Eye (tissue), 1 donor: Measurements from ENCODE around the gene HPCAL4.

Source experiments
- DNase-seq: peaks from one replicate; pipeline ENCODE4 v3.0.0-alpha.2; 2015

Gene HPCAL4

DNA sequence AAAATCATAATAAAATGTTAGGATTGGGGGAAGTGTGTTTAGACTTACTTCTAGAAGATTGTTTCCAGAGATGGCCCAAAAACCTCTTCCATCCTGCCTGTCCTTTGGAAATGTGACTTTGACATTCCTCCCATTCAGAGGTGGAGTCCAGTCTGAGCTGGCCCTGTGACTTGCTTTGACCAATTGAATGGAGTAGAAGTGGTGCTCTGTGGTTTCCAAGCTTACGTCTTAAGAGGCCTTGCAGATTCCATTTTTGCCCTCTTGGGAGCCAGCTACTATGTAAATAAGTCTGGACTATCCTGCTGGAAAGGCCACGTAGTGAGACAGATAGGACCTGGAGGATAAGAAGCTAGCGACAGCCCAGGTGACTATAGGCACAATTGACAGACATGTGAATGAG is 18.0 kb downstream of the HPCAL4 start:
- no peak for DNase-seq

DNA sequence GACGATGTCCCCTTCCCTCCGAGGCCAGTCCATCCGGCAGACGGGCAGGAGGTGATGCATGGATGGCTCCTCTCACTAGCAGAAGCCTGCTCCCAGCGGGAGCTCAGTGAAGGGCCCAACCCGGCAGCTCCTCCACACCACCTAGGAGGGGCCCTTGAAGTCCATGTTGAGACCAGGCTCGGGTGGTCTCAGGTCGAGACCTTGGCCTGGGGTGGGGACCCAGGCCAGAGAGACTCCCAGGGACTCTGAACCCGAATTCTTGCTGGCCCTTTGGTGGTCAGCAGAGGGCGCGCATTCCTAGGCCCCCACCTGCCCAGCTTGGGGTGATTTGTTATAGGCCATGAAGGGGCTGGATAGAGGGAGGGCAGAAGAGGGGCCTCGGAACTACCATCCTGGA is 18.7 kb downstream of the HPCAL4 start:
- DNase-seq, result peak; percentile 46

DNA sequence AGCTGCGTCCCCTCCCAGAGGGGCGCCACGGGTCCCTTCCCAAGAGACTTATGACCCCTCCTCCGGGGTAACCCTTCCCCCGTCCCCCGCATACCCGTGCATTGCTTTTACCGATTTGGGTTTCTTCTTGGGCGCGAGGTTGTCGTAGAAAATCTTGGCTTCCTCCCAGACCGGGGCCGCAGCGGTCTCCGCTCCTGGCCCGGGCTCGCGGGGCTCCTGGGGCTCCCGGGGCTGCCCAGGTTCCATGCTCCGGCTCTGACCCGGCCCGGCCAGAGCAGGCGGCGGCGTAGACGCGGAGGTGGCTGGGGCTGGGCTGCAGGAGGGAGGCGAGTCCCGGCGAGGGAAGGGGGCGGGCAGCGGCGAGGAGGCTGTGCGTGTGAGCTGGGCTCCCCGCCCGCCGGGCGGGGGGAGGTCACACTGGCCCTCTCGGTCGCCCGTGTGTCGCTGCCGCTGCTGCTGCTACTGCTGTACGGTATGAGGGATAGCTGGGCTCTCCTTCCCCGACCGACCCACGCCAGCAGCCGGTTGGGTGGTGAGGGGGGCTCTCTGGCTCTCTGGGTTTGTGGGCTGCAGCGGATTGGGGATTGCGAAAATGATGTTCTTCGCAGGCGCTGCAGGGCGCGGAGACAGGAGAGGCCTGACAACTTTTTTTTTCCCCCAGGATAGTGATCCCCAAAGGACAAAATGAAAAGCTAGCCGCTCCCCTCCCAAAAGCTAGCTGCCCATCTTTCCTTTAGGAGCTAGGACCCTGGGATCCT is 19.3 kb downstream of the HPCAL4 start, which contains the start of gene NT5C1A:
Gene NT5C1A, minus strand, starts transcription at position 315 of the 758 bp plus-strand sequence. Its CDS starts 69 bp downstream, at position 246.
- peak; percentile 67 for DNase-seq

- peak; percentile 59 for DNase-seq
Measured at GRCh38 chr1:39671433-39671792, 19.8 kb downstream of the HPCAL4 start.

DNA sequence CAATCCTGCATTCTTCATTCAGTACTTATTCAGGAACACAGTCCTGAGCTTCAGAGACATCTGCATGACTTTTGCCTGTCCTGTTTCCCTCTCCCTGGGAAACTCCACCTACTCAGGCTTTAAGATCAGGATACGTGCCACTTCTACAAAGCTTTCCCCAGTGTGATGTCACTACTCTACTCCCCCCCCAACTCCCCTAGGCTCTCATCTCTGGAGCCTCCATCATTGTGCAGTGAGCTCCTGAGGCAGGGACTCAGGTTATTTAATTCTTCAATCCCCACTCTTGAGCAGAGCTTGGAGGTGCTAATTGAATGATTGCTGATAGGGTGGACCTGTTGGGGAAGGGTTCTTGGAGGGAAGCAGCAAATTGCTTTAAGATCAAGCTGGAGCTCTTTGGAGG is 20.5 kb downstream of the HPCAL4 start:
- DNase-seq, result no peak

GRCh38 chr1:39668894-39669293 is 22.3 kb downstream of the HPCAL4 start:
- no peak for DNase-seq

DNA sequence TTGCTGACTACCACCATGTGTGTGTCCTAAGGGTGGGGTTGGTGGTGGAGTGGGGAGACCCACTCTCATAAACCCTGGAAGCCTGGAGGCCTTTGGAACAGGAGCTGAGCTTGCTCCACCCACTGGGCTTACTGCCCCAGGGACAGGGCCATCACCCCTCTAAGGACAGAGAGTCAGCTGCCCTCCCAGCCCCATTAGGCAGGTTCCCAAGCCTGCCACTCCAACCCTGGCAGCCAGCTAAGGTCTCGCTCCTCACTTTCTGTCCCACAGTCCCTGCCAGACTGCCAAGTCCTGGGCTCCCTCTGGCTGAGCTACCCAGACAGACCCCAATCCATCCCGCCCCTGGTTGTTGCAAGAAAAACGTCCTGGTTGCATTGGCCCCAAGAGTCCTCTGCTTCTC is 23.1 kb downstream of the HPCAL4 start:
- no peak for DNase-seq

- DNase-seq, result no peak
Measured at GRCh38 chr1:39666772-39667171, 24.5 kb downstream of the HPCAL4 start.

DNA sequence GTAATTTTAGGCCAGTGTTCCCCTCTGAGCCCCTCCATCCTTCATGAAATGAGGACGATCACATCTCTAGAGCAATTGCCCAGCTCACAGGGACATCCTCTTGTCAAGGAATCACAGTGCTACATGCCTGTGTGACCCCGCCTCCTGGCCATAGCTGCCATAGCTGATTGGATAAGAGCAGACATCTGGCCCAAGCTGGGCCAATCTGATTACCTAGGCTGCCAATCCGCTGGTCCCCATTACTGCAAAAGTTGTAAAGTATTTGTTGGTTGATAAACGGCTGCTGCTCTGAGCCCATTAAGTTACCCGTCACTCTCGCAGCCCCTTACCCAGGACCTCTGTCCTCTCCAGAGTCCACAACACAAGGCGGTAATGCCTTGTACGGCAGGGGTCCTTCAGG is 27.7 kb downstream of the HPCAL4 start:
- peak; percentile 26 for DNase-seq

DNA sequence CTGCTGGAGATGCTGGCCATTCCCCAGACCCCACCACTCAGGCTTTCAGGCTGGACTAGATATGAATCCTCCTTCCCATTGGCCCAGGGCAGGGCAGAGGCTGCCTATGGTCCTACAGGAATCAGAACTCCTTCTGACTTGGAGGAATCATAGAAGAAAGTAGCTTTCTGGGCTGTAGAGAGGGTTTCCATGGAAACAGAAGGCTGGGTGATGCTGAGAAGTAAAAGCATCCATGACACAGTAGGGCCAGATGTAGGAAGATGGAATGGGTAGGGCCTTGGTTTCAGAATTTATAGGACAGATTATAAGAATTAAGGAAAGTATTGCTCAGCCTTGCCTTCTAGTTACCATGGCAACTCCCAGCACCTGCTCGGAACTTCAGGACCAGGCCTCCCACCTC is 28.4 kb downstream of the HPCAL4 start:
- DNase-seq, result no peak

- no peak for DNase-seq
Measured at GRCh38 chr1:39659538-39659937, 31.7 kb downstream of the HPCAL4 start.

GRCh38 chr1:39659110-39659509 is 32.1 kb downstream of the HPCAL4 start:
- DNase-seq, result no peak

- peak; percentile 88 for DNase-seq
Measured at GRCh38 chr1:39657923-39658485, 33.2 kb downstream of the HPCAL4 start.

- DNase-seq, result no peak
Measured at GRCh38 chr1:39657402-39657801, 33.8 kb downstream of the HPCAL4 start.

DNA sequence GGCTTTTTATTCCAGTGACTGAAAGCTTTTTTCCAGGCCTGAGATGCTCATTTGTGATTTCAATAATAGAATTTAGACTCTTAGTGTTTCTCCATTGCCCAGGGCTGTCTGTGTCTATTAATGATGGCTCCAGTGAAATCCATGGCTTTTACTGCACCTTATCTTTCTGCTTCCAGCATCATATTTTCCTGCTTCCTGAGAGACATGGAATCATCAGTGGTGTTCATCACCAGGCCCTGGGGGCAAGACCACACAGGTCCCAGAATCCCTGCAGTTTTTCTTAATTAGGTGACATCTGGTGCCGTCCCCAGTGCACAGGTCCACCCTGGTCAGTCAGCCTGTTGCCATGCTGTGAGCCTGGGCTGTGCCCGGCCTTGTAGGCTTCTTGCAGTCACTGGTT is 34.8 kb downstream of the HPCAL4 start:
- DNase-seq, result no peak

- DNase-seq, result no peak
Measured at GRCh38 chr1:39655578-39656268, 35.5 kb downstream of the HPCAL4 start.

- no peak for DNase-seq
Measured at GRCh38 chr1:39654291-39654690, 36.9 kb downstream of the HPCAL4 start.

- DNase-seq, result peak; percentile 88
Measured at GRCh38 chr1:39653546-39654031, 37.6 kb downstream of the HPCAL4 start.

GRCh38 chr1:39652554-39652953 is 38.7 kb downstream of the HPCAL4 start:
- no peak for DNase-seq

DNA sequence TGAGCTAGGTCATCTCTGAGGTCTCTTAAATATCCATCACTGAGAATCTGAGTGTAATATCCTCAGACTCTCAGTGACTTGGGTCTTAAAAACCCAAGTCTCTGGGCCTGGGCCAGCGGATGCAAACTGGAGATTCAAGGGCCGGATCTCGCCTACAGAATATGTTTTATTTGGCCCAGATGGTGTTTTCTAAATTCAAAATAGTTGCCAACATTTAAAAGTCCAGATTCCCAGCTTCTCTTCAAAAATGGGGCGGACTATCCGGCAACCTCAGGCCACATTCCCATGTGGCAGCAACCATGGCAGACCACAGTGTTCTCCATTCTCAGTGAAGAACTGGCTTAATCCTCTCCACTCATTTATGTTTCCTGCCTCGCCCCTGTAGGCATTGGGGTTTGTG is 39.1 kb downstream of the HPCAL4 start:
- no peak for DNase-seq

GRCh38 chr1:39650431-39650830 is 40.8 kb downstream of the HPCAL4 start:
- no peak for DNase-seq

GRCh38 chr1:39649636-39650185 is 41.5 kb downstream of the HPCAL4 start:
- no peak for DNase-seq

DNA sequence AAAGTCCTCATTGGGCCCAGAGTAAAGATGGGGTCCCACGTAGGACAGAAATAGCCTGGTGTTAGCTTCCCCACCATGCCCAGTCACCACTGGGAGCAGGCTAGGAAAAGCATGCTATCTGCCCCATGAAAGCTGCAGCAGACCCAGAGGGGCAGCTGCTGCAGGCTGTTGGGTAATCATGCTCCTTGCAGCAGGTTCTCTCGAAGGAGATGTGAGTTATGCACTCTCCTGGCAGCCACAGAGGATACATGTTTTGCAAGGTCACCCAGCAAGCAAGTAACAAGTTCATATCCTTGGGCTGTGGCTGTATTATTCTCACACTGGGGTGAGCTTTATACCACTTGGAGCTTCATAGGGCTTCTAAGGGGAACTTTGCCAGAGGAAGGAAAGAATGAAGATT is 42.7 kb downstream of the HPCAL4 start:
- DNase-seq, result no peak

DNA sequence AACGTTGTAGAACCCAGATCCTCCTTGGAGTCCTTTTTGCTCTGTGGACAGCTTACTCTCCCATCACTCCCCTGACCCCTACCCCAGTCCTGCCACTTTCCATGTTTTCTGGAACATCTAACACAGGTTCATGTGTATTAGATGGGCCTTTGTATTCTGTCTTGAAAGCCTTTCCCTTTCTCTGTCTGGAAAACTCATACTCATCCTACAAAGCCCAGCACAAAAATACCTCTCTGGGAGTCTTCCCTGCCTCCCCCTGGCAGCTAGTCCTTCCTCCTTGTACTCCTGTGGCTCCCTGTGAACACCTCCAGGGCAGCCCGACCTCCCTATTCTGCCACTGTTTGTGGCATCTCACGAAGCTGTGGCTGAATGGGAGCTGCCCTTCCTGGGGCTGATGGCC is 44.0 kb downstream of the HPCAL4 start:
- no peak for DNase-seq
